GM12891 (cell line): ENCODE results near the gene FBXO44.

Source experiments
- PAX5 ChIP-seq: IDR thresholded peaks from 2 replicates; pipeline ENCODE4 v1.6.1; 2011; ENCODE audit warnings: low read length, moderate library complexity, mild to moderate bottlenecking; ENCODE audit not compliant: insufficient read depth, severe bottlenecking
- POLR2A ChIP-seq: IDR thresholded peaks from 2 replicates; pipeline ENCODE4 v1.6.1; 2011; ENCODE audit warnings: low read depth, low read length, control low read depth
- POLR2AphosphoS5 ChIP-seq: IDR thresholded peaks from 2 replicates; pipeline ENCODE4 v1.6.1; 2011; ENCODE audit warnings: low read depth, low read length, control low read depth
- POU2F2 ChIP-seq: IDR thresholded peaks from 2 replicates; pipeline ENCODE4 v1.6.1; 2011; ENCODE audit warnings: low read depth, mild to moderate bottlenecking, control low read depth, low read length, moderate library complexity
- SPI1 ChIP-seq: IDR thresholded peaks from 2 replicates; pipeline ENCODE4 v1.6.1; 2011; ENCODE audit warnings: low read depth, low read length, control low read depth
- TAF1 ChIP-seq: IDR thresholded peaks from 2 replicates; pipeline ENCODE4 v1.6.1; 2011; ENCODE audit warnings: low read depth, low read length, control low read depth

GRCh38 chr1:11643782-11644181 lies 10.9 kb upstream of the FBXO44 start:
- TF ChIP-seq POLR2A (no peak), PAX5 (no peak), SPI1 (no peak), TAF1 (no peak), POLR2AphosphoS5 (no peak), POU2F2 (no peak)
